Measurements from ENCODE around the gene DDHD1. TPM values are rescaled to one million over a fixed set of nuclear protein-coding genes. Genes with fewer than 3 reads are reported as not detected.

The DDHD1 gene
- total RNA-seq, 1 experiment from 2014 or later, result 10.6 TPM

DNA sequence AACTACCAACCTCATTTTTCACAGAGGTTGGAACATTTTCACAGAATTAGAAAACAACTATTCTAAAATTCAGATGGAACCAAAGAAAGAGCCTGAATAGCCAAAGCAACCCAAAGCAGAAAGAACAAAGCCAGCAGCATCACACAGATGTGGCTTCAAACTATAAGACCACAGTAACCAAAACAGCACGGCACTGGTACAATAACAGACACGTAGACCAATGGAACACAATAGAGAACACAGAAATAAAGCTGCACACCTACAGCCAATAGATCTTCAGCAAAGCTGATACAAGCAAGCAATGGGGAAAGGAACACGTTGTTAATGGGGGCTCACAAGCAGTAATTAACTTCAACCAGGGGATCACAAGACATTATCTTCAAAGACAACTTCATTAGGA lies 114.5 kb downstream of the DDHD1 start:
- CTCF ChIA-PET, result no interaction called here
- Histone ChIP-seq H3K4me3 (ENCODE audit: low read depth in 2 of 2, low read length in 2 of 2) (no peak overlapping the region), H3K27me3 (ENCODE audit: control insufficient read depth, insufficient read depth, low read length) (no peaks in the 10 kb centered on the region), H3K27ac (ENCODE audit: low read length) (no peak overlapping the region), H3K36me3 (ENCODE audit: control insufficient read depth, insufficient read depth, low read length) (no peaks in the 10 kb centered on the region), H3K9me3 (ENCODE audit: control insufficient read depth, insufficient read depth, low read depth, low read length) (no peaks in the 10 kb centered on the region), H3K4me1 (ENCODE audit: control insufficient read depth, insufficient read depth, low read length) (no peaks in the 10 kb centered on the region)
- BruUV-seq (replicated peaks), result no TSS peak
- POLR2A ChIA-PET, result no interaction called here
- DNase-seq (ENCODE audit: low read depth, low spot score) (no peak), ATAC-seq (no peak)
- in situ Hi-C loops (cut with HindIII; ENCODE audit: low pct_unique_long_range_greater_than_20kb, low sequenced_read_pairs) (no loop called here), intact Hi-C loops (cut with micrococcal nuclease; ENCODE audit: unreplicated experiment) (no loop called here)
- TF ChIP-seq SIN3A (IDR thresholded peaks at IDR 0.05; ENCODE audit: borderline replicate concordance, insufficient read depth, low read depth, low read length) (no peak), POLR2AphosphoS5 (IDR thresholded peaks at IDR 0.05; ENCODE audit: low read depth, low read length) (no peak), TCF7L2 (IDR thresholded peaks at IDR 0.05; ENCODE audit: low read depth, low read length) (no peak)
- TF ChIP-seq, protein P1, sequence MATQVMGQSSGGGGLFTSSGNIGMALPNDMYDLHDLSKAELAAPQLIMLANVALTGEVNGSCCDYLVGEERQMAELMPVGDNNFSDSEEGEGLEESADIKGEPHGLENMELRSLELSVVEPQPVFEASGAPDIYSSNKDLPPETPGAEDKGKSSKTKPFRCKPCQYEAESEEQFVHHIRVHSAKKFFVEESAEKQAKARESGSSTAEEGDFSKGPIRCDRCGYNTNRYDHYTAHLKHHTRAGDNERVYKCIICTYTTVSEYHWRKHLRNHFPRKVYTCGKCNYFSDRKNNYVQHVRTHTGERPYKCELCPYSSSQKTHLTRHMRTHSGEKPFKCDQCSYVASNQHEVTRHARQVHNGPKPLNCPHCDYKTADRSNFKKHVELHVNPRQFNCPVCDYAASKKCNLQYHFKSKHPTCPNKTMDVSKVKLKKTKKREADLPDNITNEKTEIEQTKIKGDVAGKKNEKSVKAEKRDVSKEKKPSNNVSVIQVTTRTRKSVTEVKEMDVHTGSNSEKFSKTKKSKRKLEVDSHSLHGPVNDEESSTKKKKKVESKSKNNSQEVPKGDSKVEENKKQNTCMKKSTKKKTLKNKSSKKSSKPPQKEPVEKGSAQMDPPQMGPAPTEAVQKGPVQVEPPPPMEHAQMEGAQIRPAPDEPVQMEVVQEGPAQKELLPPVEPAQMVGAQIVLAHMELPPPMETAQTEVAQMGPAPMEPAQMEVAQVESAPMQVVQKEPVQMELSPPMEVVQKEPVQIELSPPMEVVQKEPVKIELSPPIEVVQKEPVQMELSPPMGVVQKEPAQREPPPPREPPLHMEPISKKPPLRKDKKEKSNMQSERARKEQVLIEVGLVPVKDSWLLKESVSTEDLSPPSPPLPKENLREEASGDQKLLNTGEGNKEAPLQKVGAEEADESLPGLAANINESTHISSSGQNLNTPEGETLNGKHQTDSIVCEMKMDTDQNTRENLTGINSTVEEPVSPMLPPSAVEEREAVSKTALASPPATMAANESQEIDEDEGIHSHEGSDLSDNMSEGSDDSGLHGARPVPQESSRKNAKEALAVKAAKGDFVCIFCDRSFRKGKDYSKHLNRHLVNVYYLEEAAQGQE (IDR thresholded peaks at IDR 0.05; ENCODE audit: insufficient read depth in 1 of 2, low read depth in 2 of 2, low read length in 1 of 2), result no peak
- TF ChIP-seq, protein P2, sequence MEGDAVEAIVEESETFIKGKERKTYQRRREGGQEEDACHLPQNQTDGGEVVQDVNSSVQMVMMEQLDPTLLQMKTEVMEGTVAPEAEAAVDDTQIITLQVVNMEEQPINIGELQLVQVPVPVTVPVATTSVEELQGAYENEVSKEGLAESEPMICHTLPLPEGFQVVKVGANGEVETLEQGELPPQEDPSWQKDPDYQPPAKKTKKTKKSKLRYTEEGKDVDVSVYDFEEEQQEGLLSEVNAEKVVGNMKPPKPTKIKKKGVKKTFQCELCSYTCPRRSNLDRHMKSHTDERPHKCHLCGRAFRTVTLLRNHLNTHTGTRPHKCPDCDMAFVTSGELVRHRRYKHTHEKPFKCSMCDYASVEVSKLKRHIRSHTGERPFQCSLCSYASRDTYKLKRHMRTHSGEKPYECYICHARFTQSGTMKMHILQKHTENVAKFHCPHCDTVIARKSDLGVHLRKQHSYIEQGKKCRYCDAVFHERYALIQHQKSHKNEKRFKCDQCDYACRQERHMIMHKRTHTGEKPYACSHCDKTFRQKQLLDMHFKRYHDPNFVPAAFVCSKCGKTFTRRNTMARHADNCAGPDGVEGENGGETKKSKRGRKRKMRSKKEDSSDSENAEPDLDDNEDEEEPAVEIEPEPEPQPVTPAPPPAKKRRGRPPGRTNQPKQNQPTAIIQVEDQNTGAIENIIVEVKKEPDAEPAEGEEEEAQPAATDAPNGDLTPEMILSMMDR (IDR thresholded peaks at IDR 0.05), result no peak

DNA sequence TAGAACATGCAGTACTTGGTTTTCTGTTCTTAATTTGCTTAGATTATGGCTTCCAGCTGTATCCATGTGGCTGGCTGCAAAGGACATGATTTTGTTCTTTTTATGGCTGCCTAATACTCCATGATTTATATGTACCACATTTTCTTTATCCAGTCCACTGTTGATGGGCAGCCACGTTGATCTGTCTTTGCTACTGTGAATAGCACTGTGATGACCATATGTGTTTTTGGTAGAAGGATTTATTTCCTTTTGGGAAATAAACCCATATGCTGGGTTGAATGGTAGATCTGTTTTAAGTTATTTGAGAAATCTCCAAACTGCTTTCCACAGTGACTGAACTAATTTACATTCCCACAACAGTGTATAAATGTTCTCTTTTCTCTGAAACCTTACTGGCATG lies 116.1 kb downstream of the DDHD1 start:
- H3K9me3 ChIP-seq (ENCODE audit: control insufficient read depth, insufficient read depth, low read depth, low read length), result no peaks in the 10 kb centered on the region
- no TSS peak for BruUV-seq (replicated peaks)
- no peaks in the 10 kb centered on the region for H3K27me3 ChIP-seq (ENCODE audit: control insufficient read depth, insufficient read depth, low read length)
- POLR2A ChIA-PET, result no interaction called here
- H3K36me3 ChIP-seq (ENCODE audit: control insufficient read depth, insufficient read depth, low read length), result no peaks in the 10 kb centered on the region
- no peaks in the 10 kb centered on the region for H3K4me1 ChIP-seq (ENCODE audit: control insufficient read depth, insufficient read depth, low read length)
- no peak for ATAC-seq
- H3K4me3 ChIP-seq (ENCODE audit: low read depth in 2 of 2, low read length in 2 of 2), result no peak overlapping the region
- DNase-seq (ENCODE audit: low read depth, low spot score), result no peak
- in situ Hi-C loops (cut with HindIII; ENCODE audit: low pct_unique_long_range_greater_than_20kb, low sequenced_read_pairs) (no loop called here), intact Hi-C loops (cut with micrococcal nuclease; ENCODE audit: unreplicated experiment) (no loop called here)
- CTCF ChIA-PET, result no interaction called here
- H3K27ac ChIP-seq (ENCODE audit: low read length), result no peak overlapping the region
- TF ChIP-seq POLR2AphosphoS5 (IDR thresholded peaks at IDR 0.05; ENCODE audit: low read depth, low read length), result no peak
- TF ChIP-seq SIN3A (IDR thresholded peaks at IDR 0.05; ENCODE audit: borderline replicate concordance, insufficient read depth, low read depth, low read length), result no peak
- TF ChIP-seq TCF7L2 (IDR thresholded peaks at IDR 0.05; ENCODE audit: low read depth, low read length), result no peak
- TF ChIP-seq, protein P2 (IDR thresholded peaks at IDR 0.05), result no peak
